COLO829 (cell line): ENCODE data around the gene MRFAP1.
"Not testable (repeated sequence)": the region's sequence is repeated elsewhere in the genome, so short reads cannot be mapped to it uniquely, and the experiment has no call there.

Experiments
- DNase-seq: peaks from one replicate; pipeline ENCODE4 v3.0.0; 2012; ENCODE audit warnings: low spot score

Gene MRFAP1

DNA sequence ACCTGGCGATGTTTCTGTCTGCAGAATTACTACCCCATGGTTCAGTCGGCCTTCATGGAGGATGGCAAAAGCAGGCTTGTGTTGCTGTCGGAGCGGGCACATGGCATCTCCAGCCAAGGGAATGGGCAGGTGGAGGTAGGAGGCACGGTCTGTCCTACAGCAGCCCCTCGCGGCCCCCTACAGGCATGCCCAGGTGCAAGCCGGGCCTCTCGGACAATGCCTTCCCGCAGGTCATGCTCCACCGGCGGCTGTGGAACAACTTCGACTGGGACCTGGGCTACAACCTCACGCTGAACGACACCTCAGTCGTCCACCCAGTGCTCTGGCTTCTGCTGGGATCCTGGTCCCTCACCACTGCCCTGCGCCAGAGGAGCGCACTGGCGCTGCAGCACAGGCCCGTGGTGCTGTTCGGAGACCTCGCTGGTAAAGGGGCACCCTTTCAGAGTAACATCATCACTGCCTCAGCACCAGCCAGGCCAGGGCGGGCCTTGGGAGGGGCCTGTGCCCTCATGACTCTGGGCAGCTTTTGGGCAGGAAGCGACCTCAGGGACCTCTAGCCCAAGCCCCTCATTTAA is 29.5 kb upstream of the MRFAP1 start:
- DNase-seq = no peak

GRCh38 chr4:6612961-6613675 is 27.4 kb upstream of the MRFAP1 start:
- DNase-seq = no peak

- DNase-seq = no peak
These were observed 26.5 kb upstream of the MRFAP1 start for GRCh38 chr4:6613676-6614651.

DNA sequence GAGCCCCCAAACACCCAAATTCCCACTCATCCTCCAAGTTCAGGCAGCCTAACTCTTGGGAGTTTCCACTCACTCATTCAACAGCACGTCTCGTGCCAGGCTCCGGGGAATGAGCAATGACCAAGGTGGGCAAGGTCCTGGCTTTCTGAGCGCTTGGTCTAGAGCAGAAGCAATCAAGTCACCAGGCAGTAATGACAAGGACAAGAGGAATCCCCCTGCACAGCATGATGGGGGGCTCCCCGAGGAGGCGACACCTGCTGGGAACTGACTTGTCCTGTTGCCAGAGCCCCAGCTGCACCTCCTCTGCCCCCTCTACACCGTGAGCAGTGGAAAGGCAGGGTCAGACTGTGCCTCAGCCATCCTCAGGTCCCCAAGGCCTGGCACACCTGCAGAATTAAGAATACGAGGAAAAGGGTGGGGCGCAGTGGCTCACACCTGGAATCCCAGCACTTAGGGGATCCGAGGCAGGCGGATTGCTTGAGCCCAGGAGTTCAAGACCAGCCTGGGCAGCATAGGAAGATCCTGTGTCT is 25.7 kb upstream of the MRFAP1 start:
- no peak for DNase-seq

DNA sequence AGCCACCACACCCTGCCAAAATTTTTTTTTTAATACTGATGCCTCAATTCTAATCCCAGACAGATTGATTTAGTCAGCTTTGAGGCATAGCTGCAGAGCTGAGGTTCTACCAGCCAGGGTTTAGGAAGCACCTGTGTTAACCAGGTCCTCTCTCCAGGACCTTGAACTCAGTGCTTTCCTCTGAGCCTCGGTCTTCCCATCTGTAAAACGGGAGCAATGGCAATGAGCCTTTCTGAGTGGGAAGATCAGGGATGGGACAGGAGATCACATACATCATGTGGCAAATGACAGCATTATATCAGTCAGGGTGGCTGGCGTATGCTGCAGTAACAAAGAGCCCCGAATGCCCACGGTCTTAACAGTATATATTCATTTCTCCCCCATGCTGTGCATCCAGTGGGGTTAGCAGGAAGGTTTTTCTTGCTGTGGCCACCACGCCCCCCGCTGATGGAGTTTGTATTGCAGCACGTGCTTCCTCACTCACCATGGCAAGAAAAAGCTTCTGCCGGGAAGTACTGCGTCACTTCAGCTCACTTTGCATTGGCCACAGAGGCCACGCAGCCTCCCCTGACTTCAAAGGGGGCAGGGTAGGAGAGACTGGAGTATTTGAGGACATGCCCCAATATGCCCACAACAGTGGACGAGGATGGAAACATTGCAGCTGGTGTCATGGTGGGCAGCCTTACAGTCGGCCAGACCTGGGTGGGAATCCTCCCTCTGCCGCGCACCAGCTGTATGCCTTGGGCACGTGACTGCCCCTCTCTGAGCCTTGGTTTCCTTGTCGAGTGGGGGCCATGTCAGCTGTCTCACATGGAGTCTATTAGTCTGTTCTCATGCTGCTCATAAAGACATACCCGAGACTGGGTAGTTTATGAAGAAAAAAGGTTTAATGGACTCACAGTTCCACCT is 24.1 kb upstream of the MRFAP1 start:
- no peak for DNase-seq

DNA sequence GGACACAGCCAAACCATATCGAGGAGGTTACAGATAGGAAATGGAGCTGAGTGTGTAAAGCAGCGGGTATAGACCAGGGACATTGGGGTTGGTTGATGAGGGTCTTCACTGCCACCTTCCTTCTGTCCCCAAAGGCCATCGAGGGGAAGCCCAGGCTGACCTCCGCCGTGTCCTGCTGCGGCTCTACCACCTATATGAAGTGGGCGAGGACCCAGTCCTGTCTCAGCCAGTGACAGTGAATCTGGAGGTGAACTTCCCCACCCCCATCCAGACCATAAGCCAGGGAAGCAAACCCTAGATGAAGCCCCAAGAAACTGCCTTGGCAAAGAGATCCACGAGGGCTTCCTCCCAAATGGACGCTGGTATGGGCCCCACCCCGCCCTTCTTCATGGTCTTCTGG is 23.2 kb upstream of the MRFAP1 start:
- DNase-seq = no peak

GRCh38 chr4:6618386-6619115 is 21.9 kb upstream of the MRFAP1 start:
- DNase-seq = no peak

GRCh38 chr4:6619116-6619465 is 21.4 kb upstream of the MRFAP1 start:
- DNase-seq = no peak

- DNase-seq = no peak
These were observed 20.8 kb upstream of the MRFAP1 start for GRCh38 chr4:6619466-6620255.

DNA sequence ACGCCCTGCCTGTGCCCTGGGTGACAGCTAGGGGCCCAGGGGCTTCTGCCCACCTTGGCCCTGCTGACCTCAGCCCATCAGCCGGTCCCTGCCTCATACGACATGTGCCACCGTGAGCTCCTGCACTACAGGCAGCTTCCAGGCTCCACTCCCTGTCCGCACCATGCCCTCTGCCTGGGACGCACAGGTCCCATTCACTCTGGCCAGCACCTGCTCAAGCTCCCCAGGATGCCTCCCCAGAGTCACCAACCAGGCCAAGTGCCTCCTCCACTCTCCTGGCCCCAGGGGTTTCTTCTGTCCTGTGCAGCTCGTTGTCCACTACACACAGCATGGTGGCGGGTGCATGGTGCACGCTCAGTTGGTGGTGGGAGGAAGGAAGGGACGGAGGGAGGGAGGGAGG is 20.2 kb upstream of the MRFAP1 start:
- no peak for DNase-seq

- no peak for DNase-seq
These were observed 19.5 kb upstream of the MRFAP1 start for GRCh38 chr4:6620891-6621555.

- no peak for DNase-seq
These were observed 18.9 kb upstream of the MRFAP1 start for GRCh38 chr4:6621556-6621927.

GRCh38 chr4:6622744-6623143 is 17.7 kb upstream of the MRFAP1 start:
- DNase-seq = no peak

GRCh38 chr4:6625256-6625655 is 15.2 kb upstream of the MRFAP1 start:
- no peak for DNase-seq

- no peak for DNase-seq
These were observed 14.4 kb upstream of the MRFAP1 start for GRCh38 chr4:6626066-6626465.

GRCh38 chr4:6627832-6628231 is 12.7 kb upstream of the MRFAP1 start:
- no peak for DNase-seq

- not testable (repeated sequence) for DNase-seq
These were observed 12.0 kb upstream of the MRFAP1 start for GRCh38 chr4:6628484-6628883.

DNA sequence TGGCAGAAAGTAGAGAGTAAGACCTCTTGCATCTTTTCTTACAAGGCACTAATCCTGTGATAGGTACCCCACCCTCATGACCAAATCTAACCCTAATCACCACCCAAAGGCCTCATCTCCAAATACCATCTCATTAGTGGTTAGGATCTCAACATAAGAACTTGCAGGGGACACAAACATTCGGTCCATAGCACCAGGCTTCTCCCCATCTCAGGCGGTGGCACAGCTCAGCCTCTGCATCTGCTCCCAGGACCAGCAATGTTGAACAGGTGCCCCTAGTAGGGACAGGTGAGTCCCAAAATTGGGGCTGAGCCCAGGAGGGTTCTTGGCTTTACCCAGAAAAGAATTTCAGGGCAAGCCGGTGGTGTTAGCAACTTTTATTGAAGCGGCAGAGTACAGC is 8.4 kb upstream of the MRFAP1 start:
- no peak for DNase-seq

- no peak for DNase-seq
These were observed 7.2 kb upstream of the MRFAP1 start for GRCh38 chr4:6633091-6633906.
